Measurements from ENCODE around the gene FGF14.

FGF14 gene

DNA sequence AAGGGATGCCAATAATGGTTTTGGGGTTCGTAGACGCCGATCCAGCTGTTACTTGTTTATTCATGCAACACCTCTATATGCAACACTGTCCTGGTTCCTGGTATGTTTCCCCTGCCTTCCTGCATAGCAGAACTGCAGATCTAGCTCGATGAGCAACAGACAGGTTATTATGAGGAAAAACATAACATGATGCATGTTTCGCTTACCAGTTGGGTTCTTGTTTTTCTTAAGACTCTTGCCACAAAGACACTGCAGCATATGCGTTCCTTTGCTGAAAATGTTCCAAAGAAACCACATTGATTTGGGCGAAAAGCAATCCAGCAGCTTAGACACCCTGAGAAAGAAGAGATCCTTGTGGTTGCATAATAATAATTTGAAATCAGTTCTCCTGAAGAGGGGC lies 583 bp downstream of the FGF14 start:
- DNase-seq (ENCODE audit: low spot score) = no peak
- no peak for TF ChIP-seq CTCF (IDR thresholded peaks at IDR 0.05; ENCODE audit: extremely low read depth, missing control alignments)

- no peak for DNase-seq (ENCODE audit: low spot score)
- no peak for TF ChIP-seq CTCF (IDR thresholded peaks at IDR 0.05; ENCODE audit: extremely low read depth, missing control alignments)
Measured at GRCh38 chr13:102400675-102401145, 1.1 kb downstream of the FGF14 start.

DNA sequence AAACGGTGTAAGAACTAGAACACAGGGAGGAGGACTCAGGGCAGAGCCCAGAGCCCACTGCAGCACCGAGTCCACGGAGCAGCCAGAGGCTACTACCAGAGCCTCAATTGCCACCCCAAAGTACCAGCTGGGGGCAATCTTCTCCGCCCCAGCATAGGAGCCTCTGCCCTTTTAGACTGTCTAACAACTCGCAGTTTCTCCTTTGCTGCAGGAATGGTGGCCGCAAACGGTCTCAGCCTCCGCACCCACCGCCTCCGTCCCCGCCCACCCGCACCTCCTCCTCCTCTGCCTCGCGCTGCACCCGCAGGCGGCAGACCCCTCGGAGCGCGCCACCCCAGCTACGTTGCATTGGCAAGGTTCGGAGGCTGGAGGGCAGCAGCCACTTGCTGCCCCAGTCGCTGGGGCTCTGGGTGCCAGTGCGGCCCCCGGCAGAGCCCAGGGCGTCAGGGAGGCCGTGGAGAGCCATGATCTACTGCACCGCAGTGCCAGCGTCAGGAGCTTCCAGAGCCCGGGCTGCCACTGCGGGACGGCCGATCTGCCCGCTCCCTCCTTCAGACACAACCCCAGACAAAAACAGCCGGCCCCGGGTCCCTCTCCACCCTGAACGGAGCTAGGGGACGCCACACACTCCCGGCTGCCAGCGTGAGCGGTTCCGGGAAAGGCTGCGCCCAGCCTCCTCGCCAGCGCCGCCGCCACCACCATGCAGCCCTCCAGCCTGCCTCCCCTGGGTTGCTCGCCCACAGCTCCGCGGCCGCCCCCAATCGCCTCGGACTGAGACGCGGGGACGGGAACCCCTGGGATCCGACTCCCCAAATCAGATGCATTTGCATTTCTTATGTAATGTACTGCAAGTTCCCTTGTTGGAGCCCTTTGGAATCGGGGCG lies 1.8 kb downstream of the FGF14 start:
- TF ChIP-seq CTCF (IDR thresholded peaks at IDR 0.05; ENCODE audit: extremely low read depth, missing control alignments) = no peak
- DNase-seq (ENCODE audit: low spot score) = peak; percentile 60

- TF ChIP-seq CTCF (IDR thresholded peaks at IDR 0.05; ENCODE audit: extremely low read depth, missing control alignments) = no peak
- DNase-seq (ENCODE audit: low spot score) = no peak
Measured at GRCh38 chr13:102395939-102396338, 5.9 kb downstream of the FGF14 start.

GRCh38 chr13:102395174-102395573 lies 6.7 kb downstream of the FGF14 start:
- no peak for DNase-seq (ENCODE audit: low spot score)
- no peak for TF ChIP-seq CTCF (IDR thresholded peaks at IDR 0.05; ENCODE audit: extremely low read depth, missing control alignments)

DNA sequence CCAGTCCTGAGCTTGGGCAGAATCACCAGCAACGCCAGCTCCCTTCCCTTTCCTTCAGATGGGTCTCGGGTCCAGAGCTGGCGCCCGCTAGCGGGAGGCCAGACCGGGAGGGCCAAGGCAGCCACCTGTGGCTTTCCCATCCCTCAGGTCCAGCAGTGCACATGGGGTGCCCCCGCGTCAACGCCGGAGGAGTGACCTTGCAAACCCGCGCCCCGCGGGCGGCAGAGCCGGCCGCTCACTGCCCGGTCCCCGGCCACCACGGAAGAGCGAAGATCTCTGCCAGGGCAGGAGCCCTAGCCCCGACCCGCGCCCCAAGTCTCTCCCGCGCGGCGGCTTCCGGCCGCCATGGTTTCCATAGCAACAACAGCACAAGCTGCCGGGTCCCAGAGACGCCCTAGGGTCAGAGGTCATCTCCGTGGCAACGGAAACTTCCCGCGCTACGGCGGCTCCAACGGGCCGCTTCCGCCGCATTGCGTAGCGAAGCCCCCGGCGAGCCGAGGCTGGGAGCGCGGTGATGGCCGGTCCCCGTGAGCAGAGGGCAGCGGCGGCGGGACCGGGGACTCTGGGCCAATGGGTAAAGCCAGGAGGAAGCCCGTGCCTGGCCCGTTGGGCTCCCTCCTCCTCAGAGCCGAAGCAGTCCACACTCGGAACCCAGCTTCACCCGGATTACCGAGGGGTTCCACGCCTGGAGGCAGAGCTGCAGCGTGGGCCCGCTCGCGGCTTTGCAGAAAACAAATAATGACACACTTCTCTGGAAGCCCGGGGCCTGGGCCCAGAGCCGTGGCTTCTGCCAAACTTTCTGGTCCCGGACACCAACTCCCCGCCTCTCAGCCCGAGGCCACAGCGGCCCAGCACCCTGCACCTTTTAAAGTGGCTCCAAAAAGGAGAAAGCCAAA lies 7.4 kb downstream of the FGF14 start:
- peak; percentile 35 for TF ChIP-seq CTCF (IDR thresholded peaks at IDR 0.05; ENCODE audit: extremely low read depth, missing control alignments)
- DNase-seq (ENCODE audit: low spot score) = peak; percentile 97

Measured in GM20000 (cell line).